ENCODE results near the gene IFI16.
"Not testable (repeated sequence)": the region's sequence is repeated elsewhere in the genome, so short reads cannot be mapped to it uniquely, and the experiment has no call there.

Gene IFI16

GRCh38 chr1:159009704-159010361 is at the start of gene IFI16:
Gene IFI16, plus strand, starts transcription at chr1:159009907. Its CDS starts 4,774 bp downstream, at chr1:159014681.
- no peak for DNase-seq

GRCh38 chr1:158961178-158961577 is 48.5 kb upstream of the IFI16 start:
- no peak for DNase-seq

- DNase-seq, result no peak
Observed at GRCh38 chr1:158962983-158963382, 46.7 kb upstream of the IFI16 start.

- DNase-seq, result no peak
Observed at GRCh38 chr1:158969166-158969565, 40.5 kb upstream of the IFI16 start.

- DNase-seq, result no peak
Observed at GRCh38 chr1:158969855-158970254, 39.9 kb upstream of the IFI16 start.

GRCh38 chr1:158972841-158973240 is 36.9 kb upstream of the IFI16 start:
- DNase-seq, result no peak

- DNase-seq, result no peak
Observed at GRCh38 chr1:158976219-158976618, 33.5 kb upstream of the IFI16 start.

- DNase-seq, result no peak
Observed at GRCh38 chr1:158978730-158979129, 31.0 kb upstream of the IFI16 start.

GRCh38 chr1:158979229-158979628 is 30.5 kb upstream of the IFI16 start:
- DNase-seq, result no peak

GRCh38 chr1:158983235-158983634 is 26.5 kb upstream of the IFI16 start:
- DNase-seq, result no peak

- no peak for DNase-seq
Observed at GRCh38 chr1:158984386-158984785, 25.3 kb upstream of the IFI16 start.

GRCh38 chr1:158989424-158989823 is 20.3 kb upstream of the IFI16 start:
- no peak for DNase-seq

GRCh38 chr1:158992787-158993312 is 16.9 kb upstream of the IFI16 start:
- DNase-seq, result no peak

- no peak for DNase-seq
Observed at GRCh38 chr1:158996998-158997397, 12.7 kb upstream of the IFI16 start.

GRCh38 chr1:158998037-158998780 is 11.5 kb upstream of the IFI16 start:
- no peak for DNase-seq

GRCh38 chr1:158998781-158999161 is 10.9 kb upstream of the IFI16 start:
- no peak for DNase-seq

- DNase-seq, result no peak
Observed at GRCh38 chr1:158999316-159000069, 10.2 kb upstream of the IFI16 start.

GRCh38 chr1:159000070-159000409 is 9.7 kb upstream of the IFI16 start:
- no peak for DNase-seq

- DNase-seq, result no peak
Observed at GRCh38 chr1:159000625-159001024, 9.1 kb upstream of the IFI16 start.

GRCh38 chr1:159005161-159005560 is 4.5 kb upstream of the IFI16 start:
- DNase-seq, result no peak

- no peak for DNase-seq
Observed at GRCh38 chr1:159005676-159006075, 4.0 kb upstream of the IFI16 start.

- not testable (repeated sequence) for DNase-seq
Observed at GRCh38 chr1:159006210-159006807, 3.4 kb upstream of the IFI16 start.

- no peak for DNase-seq
Observed at GRCh38 chr1:159007726-159008125, 2.0 kb upstream of the IFI16 start.
